NCI-H2171 (cell line): ENCODE results near the gene ZBTB34.
A peak's percentile ranks its signal among the peaks of the same experiment; 100 is the strongest.

Source experiments
- DNase-seq: peaks from one replicate; lab custom pipeline; 2025; lab: John Stamatoyannopoulos, UW

The ZBTB34 gene

DNA sequence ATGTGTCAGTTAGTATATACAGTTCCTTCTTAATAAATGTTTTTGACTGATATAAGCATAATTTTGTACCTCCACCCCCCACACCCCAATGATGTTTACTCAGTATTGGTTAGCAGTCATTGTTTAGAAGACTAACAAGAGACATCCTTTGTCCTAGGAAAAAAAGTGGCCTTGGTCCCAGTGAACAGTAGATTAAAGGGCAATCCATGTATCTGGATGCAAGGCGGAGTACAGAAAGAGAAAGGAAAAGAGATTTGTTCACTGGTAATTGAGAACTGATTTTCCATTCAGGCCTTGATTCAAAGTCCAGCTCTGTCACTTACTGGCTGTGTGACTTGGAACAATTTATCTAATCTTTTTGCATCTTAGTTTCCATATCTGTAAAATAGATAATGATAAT, 58.8 kb downstream of the ZBTB34 start:
- no peak for DNase-seq

DNA sequence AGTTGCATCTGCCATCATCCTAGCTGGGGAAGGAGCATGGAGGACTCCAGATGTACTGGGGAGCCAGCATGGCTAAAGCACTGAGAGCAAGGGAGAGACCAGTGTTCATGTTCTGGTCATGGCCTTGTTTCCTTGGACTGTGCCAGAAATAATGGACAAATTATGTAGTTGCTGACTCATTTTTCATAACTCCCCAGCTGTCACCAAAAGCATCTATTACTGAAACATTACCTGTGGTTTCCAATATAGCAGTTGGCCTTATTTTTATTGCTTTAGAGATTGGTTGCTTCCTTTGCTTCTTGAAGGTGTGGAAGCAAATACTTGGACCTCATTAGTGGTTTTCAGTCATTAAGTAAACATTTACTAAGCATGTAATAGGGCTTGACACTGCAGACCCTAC, 65.4 kb downstream of the ZBTB34 start:
- no peak for DNase-seq

DNA sequence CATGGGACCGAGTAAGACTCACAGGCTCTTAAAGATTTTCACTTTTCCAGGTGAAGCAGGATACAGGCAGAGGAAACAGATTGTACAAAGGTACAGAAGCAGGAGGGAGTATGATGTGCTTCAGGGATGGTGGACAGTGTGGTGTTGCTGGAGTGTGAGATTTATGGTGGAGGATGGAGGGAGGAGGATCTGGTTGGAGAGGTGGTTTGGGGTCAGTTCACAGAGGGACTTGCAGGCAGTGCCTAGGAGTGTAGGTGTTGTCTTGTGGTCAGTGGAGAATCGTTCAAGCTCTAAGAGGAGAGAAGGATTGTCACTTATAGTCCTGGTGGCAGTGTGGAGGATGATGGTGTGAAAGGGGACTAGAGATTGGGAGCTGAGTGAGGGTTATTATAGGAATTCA, 65.9 kb downstream of the ZBTB34 start:
- DNase-seq, result no peak

DNA sequence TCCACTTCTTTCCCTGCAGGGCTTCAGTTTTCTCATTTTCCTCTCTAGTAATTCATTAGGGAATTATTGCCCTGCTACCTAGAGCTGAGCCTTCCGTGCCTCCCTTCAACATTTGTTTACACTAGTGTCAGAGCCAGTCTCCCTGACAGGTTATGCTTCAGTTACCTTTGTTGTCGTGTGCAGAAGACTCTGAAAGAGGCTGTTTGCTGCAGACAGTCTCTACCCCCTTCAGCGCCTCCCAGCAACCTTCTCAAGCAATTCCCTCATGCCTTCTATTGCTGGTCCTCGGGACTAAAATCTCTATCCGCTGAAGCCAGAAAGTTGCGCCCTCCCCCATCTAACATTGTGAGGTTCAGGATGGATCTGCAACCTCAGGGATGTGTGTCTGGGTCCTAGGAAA, 67.0 kb downstream of the ZBTB34 start:
- peak; percentile 59 for DNase-seq

DNA sequence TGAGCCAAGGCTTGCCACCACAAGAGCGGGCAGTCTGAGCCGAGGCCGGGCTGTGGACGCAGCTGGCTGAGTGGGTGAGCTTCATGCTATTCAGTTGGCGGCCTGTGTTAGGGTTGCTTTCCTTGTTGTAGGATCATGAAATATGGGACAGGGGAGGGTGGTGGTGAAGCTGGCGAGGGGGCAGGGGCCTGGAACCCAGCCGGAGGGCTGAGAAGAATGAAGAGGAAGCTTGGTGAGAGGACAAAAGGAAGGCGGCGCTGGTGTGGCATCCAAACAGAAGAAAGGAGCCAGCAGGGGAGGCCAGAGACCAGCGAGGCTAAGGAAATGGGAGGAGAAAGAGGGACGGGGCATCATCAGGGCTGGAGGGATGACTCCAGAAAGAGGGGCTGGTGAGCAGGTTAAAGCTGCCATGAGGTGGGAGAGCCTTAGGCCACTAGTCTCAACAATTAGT, 72.5 kb downstream of the ZBTB34 start:
- DNase-seq, result no peak

DNA sequence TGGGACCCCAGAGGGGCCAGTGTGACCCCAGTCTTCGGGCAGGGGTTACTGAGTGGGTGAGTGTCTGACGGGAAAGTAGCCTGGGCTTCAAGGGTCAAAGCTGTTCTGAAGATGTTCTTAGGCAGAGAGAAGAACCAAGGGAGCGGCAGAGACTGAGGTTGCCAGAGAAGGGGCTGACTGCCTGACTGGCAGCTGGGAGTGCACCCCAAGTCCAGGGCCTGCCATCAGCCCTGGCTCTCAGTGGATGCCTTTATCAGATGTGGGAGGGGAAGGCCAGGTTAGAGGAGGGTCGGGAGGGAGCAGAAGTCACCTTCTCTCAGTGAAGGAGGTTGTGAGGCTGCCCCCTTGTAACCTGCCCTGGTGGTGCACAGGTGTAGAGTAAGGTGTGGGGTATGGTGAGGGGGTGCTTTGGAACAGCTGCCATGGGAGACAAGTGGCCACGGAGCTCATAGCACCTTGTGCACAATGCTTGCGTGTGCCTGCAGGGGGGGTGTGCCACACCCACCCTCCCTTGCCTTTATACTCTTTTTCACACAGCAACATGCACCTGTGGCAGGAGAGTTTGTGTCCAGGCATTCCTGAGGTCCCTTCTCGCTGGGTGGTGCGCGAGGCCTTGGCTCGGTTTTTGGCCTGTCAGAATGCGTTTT, 73.0 kb downstream of the ZBTB34 start:
- no peak for DNase-seq

DNA sequence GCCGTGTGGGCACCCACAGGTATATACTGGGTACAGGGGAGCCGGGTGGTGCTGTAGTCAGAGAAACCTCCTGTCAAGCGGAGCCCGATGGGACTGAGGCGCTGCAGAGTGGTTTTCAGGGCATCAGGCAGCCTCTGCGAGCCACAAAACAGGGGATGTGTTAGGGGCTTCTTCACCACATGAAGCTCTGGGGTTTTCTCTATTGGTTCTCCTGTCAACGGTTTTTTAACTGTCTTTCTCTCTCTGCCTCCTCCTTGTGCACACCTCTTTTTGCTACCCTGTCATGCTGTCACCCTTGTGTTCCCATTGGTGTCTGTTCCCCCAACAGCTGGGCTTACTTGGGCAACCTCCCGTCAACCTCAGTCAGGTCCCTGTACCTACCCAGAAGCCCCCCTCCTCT, 74.0 kb downstream of the ZBTB34 start:
- no peak for DNase-seq
